Activated CD8-positive, alpha-beta memory T cell treated with anti-CD3 and anti-CD28 coated beads, Interleukin-2, amount 50 U/mL, for 1 hour (primary cell): ENCODE measurements around the gene TMEM117.

Experiments used
- DNase-seq: peaks from one replicate; pipeline ENCODE4 v3.0.0-alpha.2; 2020; ENCODE audit errors: extremely low read depth

TMEM117 gene

GRCh38 chr12:44379831-44380230, 544.0 kb downstream of the TMEM117 start:
- DNase-seq = no peak

- no peak for DNase-seq
Observed at GRCh38 chr12:44380861-44381260, 545.0 kb downstream of the TMEM117 start.

GRCh38 chr12:44381341-44381740, 545.5 kb downstream of the TMEM117 start:
- no peak for DNase-seq

- no peak for DNase-seq
Observed at GRCh38 chr12:44384136-44384535, 548.3 kb downstream of the TMEM117 start.

GRCh38 chr12:44385964-44386363, 550.1 kb downstream of the TMEM117 start:
- no peak for DNase-seq

- DNase-seq = no peak
Observed at GRCh38 chr12:44387581-44387980, 551.7 kb downstream of the TMEM117 start.

GRCh38 chr12:44389038-44389437, 553.2 kb downstream of the TMEM117 start:
- no peak for DNase-seq

- DNase-seq = no peak
Observed at GRCh38 chr12:44389896-44390295, 554.0 kb downstream of the TMEM117 start.

- no peak for DNase-seq
Observed at GRCh38 chr12:44397631-44398030, 561.8 kb downstream of the TMEM117 start.

GRCh38 chr12:44403185-44403584, 567.3 kb downstream of the TMEM117 start:
- no peak for DNase-seq

GRCh38 chr12:44405297-44405696, 569.4 kb downstream of the TMEM117 start:
- DNase-seq = no peak

GRCh38 chr12:44422559-44422958, 586.7 kb downstream of the TMEM117 start:
- no peak for DNase-seq

- DNase-seq = no peak
Observed at GRCh38 chr12:44428825-44429224, 592.9 kb downstream of the TMEM117 start.

- DNase-seq = no peak
Observed at GRCh38 chr12:44431647-44432343, 595.9 kb downstream of the TMEM117 start.

GRCh38 chr12:44433659-44434058, 597.8 kb downstream of the TMEM117 start:
- DNase-seq = no peak

- no peak for DNase-seq
Observed at GRCh38 chr12:44436756-44437155, 600.9 kb downstream of the TMEM117 start.
